ENCODE measurements around the gene ELMO1.

ELMO1 gene

DNA sequence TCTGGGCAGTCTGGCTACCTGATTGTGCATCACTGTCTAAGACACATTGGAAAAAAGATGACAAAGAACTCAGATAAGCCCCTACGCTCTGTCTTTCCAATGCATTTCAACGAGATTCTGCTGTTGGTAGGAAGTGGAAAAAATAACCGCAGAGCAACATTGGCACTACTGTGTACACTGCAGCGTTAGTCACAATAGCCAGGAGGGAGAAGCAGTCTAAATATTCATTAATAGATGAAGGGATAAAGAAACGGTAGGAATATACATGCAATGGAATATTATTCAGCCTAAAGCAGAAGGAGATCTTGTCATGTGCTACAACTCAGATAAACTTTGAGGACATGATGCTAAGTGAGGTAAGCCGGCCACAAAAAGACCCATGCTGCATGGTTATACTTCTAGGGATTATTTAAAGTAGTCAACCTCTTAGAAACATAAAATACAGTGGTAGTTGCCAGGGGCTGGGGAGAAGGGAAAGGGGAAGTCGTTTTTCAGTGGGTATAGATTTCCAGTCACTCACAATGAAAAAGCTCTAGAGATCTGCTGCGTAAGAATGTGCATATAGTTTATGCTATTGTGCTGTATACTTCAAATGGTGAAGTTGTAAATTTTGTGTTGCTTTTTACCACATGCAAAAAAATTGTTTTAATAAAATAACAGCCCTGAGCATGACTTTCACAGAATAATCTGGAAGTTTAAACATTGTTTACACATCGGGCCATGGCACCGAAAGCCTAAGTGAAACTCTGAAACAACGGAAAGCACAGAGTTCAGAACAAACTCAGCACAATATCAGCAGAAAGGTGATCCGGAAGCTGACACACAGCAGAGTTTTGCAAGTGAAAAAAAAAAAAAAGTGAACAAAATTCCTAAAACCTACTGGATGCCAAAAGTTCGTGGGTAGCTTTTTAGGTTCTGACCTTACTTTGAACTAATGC is 40.1 kb downstream of the ELMO1 start:
- Histone ChIP-seq H3K27ac (no peak overlapping the region), H3K27me3 (ENCODE audit: insufficient read depth, low read depth, severe bottlenecking) (no peaks in the 10 kb centered on the region), H3K9me3 (ENCODE audit: severe bottlenecking) (no peaks in the 10 kb centered on the region), H3K4me3 (ENCODE audit: low read depth, low read length) (no peak overlapping the region), H3K36me3 (no peaks in the 10 kb centered on the region)
- no peak for DNase-seq
- TF ChIP-seq CTCF (IDR thresholded peaks at IDR 0.05; ENCODE audit: low read depth, low read length): no peak

DNA sequence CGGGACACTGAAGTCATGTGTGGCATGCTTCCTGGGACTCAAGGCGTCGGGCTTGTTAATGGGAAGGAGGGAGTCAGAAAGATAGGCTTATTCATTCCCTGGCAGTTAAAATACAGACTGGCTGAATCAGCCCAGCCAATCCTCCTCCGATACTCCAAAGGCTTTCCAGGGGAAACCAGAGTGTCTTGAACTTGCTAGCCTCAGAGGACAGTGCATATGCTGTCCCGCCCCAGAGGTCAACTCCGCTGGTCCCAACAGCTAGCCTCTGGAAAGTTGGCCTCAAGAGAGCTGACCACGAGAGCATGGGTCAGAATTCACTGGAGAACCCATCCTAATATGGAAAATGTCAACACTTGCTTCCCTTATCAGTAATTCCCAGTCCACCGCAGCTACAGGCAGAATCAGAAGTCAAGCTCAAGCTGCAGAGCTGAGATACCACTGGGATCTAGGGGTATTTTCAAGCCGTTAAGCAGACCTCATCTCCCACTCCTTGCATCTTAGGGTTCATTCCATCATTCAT is 43.0 kb downstream of the ELMO1 start:
- Histone ChIP-seq H3K4me3 (ENCODE audit: low read depth, low read length) (no peak overlapping the region), H3K36me3 (no peaks in the 10 kb centered on the region), H3K9me3 (ENCODE audit: severe bottlenecking) (no peaks in the 10 kb centered on the region), H3K27me3 (ENCODE audit: insufficient read depth, low read depth, severe bottlenecking) (no peaks in the 10 kb centered on the region), H3K27ac (no peak overlapping the region)
- DNase-seq: no peak
- TF ChIP-seq CTCF (IDR thresholded peaks at IDR 0.05; ENCODE audit: low read depth, low read length): no peak

DNA sequence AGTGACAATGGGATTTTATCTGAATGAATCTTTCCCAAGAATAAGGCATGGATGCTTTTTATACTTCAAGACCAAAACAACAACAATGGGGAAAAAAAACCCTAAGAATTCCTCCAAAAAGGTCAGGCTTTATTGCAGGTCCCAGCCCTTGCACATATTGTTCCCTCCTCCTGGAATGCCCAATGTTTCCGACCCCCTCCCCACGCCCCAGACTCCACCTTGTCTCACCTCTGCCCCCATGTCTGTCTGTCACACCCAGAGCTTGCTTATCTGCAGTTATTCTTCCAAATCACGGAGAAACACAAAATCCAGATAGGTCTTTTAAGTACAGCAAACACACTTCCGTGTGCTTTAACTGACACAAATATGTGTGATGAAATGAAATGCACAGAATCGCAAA is 43.5 kb downstream of the ELMO1 start:
- no peak for TF ChIP-seq CTCF (IDR thresholded peaks at IDR 0.05; ENCODE audit: low read depth, low read length)
- H3K9me3 ChIP-seq (ENCODE audit: severe bottlenecking): no peaks in the 10 kb centered on the region
- DNase-seq: no peak
- H3K27ac ChIP-seq: no peak overlapping the region
- no peaks in the 10 kb centered on the region for H3K36me3 ChIP-seq
- no peak overlapping the region for H3K4me3 ChIP-seq (ENCODE audit: low read depth, low read length)
- no peaks in the 10 kb centered on the region for H3K27me3 ChIP-seq (ENCODE audit: insufficient read depth, low read depth, severe bottlenecking)

GRCh38 chr7:37399876-37400421 is 48.7 kb downstream of the ELMO1 start:
- Histone ChIP-seq H3K27ac (no peak overlapping the region), H3K4me3 (ENCODE audit: low read depth, low read length) (no peak overlapping the region), H3K27me3 (ENCODE audit: insufficient read depth, low read depth, severe bottlenecking) (no peaks in the 10 kb centered on the region), H3K9me3 (ENCODE audit: severe bottlenecking) (no peaks in the 10 kb centered on the region), H3K36me3 (no peaks in the 10 kb centered on the region)
- no peak for TF ChIP-seq CTCF (IDR thresholded peaks at IDR 0.05; ENCODE audit: low read depth, low read length)
- DNase-seq: no peak

DNA sequence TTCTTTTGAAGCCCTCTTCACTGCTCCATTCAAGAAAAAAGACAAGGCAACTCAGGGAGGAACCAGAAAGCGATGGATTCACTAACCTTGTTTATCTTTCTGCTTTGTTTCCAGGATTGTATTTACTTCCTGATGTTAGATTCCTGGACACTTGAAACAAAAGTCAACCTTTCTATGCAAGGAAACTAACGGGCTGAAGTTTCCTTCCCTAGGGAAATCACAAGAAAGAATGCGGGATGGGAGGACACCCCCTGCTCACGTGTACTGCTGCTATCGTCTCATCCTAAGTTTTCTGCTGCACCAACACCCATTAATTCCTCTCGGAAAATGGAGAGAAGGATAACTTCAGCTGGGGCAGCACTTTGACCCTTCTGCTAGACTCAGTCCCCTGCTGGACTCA is 50.3 kb downstream of the ELMO1 start:
- no peaks in the 10 kb centered on the region for H3K27me3 ChIP-seq (ENCODE audit: insufficient read depth, low read depth, severe bottlenecking)
- no peak for DNase-seq
- H3K4me3 ChIP-seq (ENCODE audit: low read depth, low read length): no peak overlapping the region
- H3K9me3 ChIP-seq (ENCODE audit: severe bottlenecking): no peaks in the 10 kb centered on the region
- no peaks in the 10 kb centered on the region for H3K36me3 ChIP-seq
- TF ChIP-seq CTCF (IDR thresholded peaks at IDR 0.05; ENCODE audit: low read depth, low read length): no peak
- H3K27ac ChIP-seq: no peak overlapping the region

All from WERI-Rb-1 (cell line).